GM18873 (cell line): ENCODE measurements around the gene DVL1.
"Not testable (repeated sequence)": the region's sequence is repeated elsewhere in the genome, so short reads cannot be mapped to it uniquely, and the experiment has no call there.

ENCODE experiments used
- ATAC-seq: cut with Tn5 transposase; IDR thresholded peaks from one replicate; pipeline ENCODE4 v1.9.1; 2021; ENCODE audit warnings: mild to moderate bottlenecking, moderate library complexity, moderate number of reproducible peaks; ENCODE audit not compliant: unreplicated experiment, low FRiP score

The DVL1 gene

DNA sequence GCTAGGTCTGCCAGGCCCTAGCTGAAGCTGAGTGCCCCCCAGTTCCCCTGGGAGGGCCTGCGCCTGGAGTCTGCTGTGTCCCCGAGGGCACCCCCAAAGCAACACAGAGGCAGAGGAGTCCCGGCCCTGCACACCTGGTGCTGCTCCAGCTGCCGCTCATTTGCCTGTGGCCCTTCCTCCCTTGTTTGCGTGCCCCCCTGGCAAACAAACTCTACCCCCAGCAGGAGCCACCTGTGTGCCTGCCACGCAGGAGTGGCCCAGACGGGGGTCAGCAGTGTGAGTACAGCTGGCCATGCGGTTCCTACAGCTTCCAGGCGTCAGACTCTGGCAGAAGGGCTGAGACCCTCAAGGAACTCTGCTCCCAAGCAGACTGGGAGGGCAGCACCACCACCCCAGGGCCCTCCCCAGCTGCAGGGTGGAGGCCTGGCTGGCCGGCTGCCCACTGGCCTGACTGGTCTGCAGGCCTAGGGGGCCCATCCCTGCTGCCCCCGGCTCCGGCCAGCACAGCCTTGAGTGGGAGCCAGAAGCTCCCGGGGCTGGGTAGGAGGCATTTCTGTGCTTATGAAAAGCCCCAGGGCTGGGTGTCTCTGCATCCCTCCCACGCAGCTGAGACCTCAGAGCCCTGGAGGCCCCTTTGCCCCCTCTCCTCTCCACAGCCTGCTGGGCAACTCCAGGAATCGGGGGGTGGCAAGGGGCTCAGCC lies 18.7 kb downstream of the DVL1 start:
- no peak for ATAC-seq

DNA sequence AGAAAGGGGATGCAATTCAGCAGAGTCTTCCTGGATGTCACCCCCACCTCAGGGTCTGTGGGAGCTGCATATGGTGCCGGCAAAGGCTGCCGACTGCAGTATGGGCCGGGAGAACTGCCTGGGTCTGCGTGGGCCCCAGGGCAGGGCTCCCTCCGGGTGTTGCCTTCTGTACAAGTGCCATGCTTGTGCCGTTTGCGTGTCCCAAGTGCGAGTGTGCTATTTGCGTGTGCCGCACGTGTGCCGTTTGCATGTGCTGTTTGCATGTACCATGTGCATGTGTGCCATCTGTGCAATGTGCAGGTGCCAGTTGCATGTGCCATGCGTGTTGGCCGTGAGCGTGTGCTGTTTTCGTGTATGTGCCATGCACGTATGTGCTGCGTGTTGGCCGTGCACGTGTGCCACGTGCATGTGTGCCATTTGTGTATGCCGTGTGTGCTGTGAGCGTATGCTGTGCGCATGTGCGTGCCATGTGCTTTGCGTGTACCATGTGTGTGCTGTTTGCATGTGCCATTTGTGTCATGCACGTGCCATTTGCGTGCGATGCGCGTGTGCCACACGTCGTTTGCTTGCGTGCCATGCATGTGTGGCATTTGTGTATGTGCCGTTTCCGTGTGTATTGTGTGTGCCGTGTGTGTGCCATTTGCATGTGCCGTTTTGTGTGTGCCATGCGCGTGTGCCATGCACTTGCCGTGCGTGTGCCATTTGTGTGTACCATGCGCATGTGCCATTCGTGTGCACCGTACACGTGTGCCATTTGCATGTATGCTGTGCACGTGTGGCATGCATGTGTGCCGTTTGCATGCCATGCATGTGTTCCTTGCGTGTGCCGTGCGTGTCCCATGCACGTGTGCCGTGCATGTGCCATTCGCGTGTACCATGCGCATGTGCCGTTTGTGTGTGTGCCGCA lies 19.7 kb downstream of the DVL1 start:
- no peak for ATAC-seq

DNA sequence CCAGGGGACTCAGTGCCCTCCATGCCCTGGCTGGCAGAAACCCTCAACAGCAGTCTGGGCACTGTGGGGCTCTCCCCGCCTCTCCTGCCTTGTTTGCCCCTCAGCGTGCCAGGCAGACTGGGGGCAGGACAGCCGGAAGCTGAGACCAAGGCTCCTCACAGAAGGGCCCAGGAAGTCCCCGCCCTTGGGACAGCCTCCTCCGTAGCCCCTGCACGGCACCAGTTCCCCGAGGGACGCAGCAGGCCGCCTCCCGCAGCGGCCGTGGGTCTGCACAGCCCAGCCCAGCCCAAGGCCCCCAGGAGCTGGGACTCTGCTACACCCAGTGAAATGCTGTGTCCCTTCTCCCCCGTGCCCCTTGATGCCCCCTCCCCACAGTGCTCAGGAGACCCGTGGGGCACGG lies 21.0 kb downstream of the DVL1 start:
- no peak for ATAC-seq

DNA sequence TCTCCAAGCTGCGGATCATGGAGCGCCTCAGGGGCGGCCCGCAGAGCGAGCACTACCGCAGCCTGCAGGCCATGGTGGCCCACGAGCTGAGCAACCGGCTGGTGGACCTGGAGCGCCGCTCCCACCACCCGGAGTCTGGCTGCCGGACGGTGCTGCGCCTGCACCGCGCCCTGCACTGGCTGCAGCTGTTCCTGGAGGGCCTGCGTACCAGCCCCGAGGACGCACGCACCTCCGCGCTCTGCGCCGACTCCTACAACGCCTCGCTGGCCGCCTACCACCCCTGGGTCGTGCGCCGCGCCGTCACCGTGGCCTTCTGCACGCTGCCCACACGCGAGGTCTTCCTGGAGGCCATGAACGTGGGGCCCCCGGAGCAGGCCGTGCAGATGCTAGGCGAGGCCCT lies 21.9 kb downstream of the DVL1 start:
- no peak for ATAC-seq

DNA sequence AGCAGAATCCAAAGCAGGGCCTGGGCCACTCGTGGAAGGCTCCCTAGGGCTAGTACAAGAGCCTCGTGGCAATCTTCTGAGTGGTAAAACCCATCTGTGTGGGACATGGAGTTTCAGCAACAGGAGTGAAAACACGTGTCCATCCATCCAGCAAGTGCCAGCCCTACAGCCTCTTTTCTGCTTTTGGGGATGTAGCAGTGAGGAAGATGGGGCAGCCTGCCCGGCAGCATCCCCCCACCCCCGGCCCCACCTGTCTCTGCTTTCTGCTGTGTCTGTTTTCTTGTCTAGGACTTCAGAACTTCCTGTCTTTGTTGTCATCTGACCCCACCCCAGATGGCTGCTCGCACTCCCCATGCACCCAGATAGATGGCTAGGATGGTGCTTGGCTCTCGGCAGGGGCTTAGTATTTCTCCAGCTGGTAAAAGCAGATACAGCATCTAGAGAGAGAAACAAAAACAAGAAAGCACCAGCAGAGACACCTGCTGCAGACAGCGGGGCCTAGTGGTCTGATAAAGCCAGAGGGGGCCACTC lies 23.1 kb downstream of the DVL1 start:
- no peak for ATAC-seq

DNA sequence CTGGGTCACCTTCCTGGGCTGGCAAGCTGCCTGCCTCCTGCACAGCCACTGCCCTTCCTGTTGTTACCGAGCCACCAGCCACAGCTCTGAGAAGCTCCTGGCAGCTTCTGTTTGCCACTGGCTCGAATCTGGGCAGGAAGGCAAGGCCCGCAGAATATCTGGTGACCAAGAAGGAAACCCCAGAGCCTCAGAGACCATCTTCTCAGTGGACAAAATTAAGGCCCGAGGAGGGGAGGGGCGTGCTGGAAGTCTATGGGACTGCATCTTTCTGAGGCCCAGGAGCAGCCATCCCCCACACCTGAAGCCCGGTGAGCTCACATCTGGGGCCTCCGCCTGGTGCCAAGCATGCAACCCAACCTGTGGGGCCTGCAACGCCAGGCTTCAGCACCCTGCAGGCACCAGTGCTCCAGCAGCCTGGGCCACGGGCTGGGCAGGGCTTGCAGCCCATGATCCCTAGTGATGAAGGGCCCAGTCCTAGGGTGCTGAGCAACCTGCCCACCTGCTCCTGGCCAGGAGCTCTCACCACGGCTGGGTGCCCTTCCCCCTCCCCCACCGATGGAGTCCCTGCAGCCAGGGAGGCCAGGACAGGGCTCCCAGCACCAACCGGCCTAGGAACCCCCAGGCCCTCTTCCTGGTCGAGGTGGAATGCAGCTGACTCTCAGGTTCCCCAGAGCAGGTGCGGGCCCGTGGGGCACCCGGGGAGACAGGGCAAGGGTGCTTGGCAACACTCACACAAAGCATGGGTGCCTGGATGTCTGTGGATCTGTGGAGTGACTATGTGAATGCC lies 23.7 kb downstream of the DVL1 start:
- no peak for ATAC-seq

DNA sequence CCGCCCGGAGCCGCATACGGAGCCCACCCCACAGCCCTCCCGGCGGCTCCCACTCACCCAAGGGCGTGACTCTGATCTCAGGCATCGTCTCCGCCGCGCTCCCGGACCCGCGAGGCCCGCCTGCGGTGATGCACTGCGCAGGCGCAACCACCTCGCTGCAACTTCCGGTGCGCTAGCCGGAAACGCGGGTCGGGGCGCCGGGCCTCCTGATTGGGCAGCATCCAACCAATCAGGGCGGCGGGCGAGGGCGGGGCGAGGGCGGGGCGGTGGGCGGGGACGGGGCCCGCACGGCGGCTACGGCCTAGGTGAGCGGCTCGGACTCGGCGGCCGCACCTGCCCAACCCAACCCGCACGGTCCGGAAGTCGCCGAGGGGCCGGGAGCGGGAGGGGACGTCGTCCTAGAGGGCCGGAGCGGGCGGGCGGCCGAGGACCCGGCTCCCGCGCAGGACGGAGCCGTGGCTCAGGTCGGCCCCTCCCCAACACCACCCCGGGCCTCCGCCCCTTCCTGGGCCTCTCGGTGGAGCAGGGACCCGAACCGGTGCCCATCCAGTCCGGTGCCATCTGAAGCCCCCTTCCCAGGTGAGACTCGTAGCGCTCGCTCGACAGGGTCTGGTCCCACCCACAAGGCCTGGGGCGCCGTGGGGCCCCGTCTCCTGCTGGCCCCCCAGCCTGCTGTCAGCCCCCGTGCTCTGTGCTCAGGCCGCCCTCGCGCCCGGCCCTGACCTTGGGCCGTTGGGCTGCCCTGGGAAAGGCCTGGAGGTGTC lies 24.5 kb downstream of the DVL1 start, which contains the start of the genes CPTP and INTS11:
CPTP (plus strand) TSS at position 279 of the 764 bp plus-strand sequence. CDS start 2,109 bp downstream, outside the sequence.
INTS11 (minus strand) TSS at position 137 of the 764 bp plus-strand sequence; CDS start at position 85, 52 bp downstream.
- peak; percentile 66 for ATAC-seq

DNA sequence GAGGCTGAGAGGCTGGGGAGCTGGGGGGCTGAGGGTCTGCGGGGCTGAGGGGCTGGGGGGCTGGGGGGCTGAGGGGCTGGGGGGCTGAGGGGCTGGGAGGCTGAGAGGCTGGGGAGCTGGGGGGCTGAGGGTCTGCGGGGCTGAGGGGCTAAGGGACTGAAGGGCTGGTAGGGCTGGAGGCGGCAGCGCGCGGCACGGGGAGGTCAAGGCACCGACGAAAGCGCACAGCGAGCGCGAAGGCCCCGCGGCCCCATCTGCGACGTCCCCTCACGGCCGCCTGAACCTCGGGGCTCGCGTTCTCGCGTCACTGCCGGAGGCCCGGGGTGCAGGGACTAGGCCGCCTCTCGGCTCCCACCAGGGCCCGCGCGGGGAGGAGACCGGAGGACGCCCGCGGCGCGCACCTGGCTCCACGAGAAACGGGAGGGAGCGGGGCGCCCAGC lies 25.1 kb downstream of the DVL1 start:
- peak; percentile 21 for ATAC-seq

DNA sequence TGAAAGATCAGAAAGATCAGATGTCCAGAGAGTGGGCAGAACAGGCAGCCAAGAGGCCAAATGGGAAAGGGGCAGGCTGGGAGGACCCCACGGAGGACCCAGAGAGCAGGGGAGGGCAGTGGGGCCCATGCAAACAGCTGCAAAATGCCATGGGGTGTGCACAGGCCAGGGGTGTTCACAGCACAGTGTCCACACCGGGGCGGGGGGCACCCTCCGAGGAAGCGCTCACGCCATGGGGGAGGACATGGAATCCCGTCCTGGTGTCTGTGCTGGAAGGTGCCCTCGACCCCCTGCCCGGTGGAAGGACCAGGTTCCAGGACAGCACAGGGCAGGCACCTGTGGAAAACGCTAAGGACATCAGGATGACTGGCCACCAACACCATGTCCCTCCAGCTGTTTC lies 26.3 kb downstream of the DVL1 start:
- no peak for ATAC-seq

DNA sequence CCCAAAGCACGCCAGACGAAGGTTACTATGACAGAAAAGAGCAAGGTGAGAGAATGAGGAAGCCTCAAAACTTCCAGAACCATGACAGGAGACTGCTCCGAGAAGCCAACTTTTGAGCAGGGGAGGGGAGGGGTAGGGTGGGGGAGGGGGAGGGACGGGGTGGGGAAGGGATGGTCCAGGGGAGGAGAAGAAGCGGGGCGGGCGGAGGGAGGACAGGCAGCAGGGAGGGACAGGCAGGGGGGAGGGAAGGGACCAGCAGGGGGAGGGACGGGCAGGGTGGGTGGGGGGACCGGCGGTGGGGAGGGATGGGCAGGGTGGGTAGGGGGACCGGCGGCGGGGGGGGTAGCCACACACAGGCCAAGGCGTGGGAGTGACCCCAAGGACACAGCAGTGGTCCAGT lies 26.8 kb downstream of the DVL1 start:
- ATAC-seq, result no peak

DNA sequence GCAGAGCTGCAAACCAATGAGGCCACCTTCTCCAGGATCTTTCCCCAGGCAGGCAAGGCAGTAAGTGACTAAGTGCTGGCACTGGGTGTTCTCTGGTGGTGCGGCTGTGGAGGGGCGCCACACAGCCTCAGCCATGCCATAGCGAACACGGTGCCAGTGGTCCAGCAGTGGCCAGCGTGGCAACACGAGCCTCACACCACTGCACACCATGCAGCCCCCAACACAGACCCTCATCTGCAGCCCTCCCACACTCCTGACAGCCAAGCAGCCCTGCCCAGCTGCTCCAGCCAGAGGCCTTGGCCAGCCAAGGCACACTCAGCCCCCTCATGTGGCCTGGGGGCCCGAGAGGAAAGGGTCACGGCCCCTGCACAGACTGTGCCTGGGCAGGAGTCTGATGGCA lies 27.7 kb downstream of the DVL1 start:
- no peak for ATAC-seq

DNA sequence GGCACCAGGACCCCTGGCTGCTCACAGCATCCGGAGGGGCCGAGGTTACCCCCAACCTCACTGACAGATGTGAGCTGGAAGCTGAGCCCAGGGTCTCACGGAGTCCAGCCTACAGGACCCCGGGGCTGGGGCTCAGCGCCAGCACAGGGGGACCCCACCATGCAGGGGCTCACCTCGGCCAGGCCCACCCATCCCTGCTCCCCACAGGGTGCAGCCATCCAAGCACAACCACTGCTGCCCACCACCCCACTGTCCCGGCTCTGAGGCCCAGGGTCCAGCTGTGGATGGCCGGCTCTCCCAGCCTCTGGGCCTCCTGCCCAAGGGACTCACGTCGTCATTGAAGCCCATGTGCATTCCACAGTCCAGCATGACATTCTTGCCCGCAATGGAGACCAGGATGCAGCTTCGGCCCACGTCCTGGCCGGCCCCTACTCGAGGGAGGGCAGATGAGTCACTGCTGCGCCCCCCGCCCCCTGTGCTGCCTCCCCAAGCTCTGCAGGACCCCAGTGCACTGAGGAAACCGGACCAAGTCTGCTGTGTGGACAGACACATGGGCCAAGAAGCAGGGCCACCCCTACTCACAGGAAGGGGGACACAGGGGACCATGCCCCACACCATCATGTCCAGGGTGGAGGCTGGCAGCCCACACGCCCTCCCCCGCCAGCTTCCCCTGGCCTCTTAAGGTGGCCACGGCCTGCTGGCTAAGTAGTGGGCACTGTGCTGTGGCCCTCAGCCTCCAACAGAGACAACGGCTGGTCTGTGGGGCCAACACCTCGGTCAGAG lies 28.4 kb downstream of the DVL1 start:
- ATAC-seq, result no peak

DNA sequence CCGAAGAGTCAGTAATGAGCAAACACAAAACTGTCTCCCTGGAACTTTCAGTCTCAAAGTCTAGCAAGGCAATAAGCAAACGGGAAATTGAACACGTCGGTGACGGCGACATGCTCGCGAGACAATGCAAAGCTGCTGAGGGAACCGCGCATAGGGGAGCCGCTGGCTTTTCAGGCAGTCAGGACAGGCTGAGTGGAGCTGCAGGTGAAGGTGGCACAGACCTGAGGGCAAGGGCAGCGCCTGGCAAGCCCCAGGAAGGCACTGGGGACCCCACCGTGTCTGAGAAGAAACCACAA lies 29.6 kb downstream of the DVL1 start:
- no peak for ATAC-seq

DNA sequence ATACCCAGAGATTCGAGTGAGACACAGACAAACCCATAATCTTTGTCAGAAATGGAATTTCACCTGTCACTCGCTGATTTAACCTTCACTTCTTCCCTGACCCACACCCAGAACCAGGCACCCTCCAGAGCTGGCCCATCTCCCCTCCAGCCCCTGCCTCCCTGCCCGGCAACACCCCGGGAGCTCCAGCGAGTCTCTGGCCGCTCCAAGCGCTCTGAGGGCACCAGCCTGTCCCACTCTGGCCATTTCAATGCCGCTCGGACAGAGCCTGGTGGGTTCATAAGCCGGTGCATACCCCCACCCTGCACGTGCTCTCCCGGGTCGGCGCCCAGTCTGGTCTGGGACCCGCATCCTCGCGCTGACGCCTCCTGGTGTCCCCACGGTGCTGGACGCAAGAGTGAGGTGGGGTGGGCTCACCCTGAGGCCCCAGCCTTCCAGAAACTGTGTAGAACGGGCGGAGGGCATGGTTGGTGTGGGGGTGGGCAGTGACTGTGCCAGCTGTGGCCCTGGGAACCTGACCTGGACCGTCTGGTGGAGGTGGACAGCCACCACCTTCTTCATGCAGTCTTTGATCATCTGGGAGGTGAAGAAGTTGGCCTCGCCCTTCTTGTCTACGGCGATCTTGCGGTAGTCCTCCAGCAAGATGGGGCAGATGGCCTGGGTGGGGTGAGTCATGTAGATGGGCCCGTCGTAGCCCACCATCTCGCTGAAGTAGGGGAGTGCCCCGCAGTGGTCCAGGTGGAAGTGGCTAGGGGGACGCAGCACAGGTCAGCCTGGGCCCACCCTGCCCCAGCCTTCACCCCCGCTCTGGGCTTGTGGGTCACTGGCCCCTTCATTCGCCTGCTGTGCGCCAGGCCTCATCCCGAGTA lies 30.2 kb downstream of the DVL1 start:
- ATAC-seq, result no peak

DNA sequence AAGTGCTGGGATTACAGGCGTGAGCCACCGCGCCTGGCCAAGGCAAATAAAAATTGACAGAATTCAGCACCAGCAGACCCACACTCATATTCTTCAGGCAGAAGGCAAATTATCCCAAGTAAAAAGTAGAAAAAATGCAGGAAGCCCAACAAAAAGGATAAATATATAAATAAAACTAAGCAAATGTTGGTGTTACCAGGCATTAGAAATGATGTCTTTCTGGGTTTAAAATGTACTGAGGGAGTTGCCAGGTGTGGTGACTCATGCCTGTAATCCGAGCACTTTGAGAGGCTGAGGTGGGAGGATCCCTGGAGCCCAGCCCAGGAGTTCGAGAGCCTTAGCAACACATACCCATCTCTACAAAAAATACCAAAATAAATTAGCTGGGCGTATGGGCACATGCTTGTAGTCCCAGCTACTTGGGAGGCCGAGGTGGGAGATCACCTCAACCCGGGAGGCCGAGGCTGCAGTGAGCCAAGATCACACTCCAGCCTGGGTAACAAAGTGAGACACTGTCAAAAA lies 31.0 kb downstream of the DVL1 start:
- ATAC-seq, result no peak

DNA sequence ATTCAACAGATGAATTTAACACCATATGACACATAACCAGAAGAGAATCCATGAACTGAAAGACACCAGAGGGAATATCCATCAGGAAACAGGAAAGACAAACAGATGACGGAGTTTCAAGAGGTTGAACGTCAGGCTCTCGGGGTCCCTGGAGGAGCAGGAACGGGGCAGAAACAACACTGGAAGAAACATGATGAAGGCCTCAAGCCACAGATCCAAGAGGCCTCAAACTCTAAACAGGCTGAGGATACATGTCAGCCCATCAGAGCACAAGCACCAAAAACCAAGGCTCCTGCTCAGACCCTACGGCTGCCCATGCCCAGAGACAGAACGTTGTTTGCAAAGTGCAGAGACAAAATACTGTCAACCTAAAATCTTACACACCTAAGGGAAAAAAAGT lies 31.8 kb downstream of the DVL1 start:
- no peak for ATAC-seq

DNA sequence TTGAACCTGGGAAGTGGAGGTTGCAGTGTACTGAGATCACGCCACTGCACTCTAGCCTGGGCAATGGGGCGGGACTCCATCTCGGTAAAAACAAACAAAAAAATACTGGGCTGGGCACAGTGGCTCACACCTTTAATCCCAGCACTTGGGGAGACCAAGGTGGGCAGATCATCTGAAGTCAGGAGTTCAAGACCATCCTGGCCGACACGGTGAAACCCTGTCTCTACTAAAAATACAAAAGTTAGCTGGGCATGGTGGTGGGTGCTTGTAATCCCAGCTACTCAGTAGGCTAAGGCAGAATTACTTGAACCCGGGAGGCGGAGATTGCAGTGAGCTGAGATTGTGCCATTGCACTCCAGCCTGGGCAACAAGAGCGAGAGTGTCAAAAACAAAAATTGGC lies 33.0 kb downstream of the DVL1 start:
- ATAC-seq, result not testable (repeated sequence)

DNA sequence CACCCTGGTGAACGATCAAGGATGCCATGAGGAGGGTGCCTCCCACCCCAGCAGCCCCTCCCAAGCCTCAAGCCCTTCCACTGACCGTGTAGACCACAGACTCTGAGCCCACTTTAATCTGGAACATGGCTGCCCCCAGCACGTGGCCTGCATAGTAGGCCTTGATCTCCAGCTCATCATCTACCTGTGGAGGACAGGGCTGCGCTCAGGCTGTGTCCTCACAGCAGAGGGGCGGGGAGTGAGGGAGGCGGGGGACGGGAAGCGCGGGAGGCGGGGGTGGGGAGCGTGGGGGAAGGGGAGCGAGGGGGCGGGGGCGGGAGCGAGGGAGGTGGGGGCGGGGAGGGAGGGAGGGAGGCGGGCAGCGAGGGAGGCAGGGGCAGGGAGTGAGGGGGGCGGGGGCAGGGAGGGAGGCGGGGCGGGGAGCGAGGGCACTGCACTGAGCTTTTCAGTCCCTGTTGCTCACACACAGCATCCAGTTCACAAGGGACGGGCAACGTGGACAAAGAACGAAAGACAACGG lies 33.7 kb downstream of the DVL1 start:
- no peak for ATAC-seq
